WI38 (cell line): ENCODE data around the gene OR10A3.

Experiments
- H3K4me3 ChIP-seq: 2 replicates; pipeline ENCODE4 v1.5.1; 2011; ENCODE audit warnings: low read depth, mild to moderate bottlenecking, control low read depth, low read length
- TF ChIP-seq, protein P1 (sequence below): IDR thresholded peaks from 2 replicates; pipeline ENCODE4 v1.5.1; 2012; ENCODE audit warnings: low read depth, mild to moderate bottlenecking, control low read depth, low read length

Gene OR10A3

DNA sequence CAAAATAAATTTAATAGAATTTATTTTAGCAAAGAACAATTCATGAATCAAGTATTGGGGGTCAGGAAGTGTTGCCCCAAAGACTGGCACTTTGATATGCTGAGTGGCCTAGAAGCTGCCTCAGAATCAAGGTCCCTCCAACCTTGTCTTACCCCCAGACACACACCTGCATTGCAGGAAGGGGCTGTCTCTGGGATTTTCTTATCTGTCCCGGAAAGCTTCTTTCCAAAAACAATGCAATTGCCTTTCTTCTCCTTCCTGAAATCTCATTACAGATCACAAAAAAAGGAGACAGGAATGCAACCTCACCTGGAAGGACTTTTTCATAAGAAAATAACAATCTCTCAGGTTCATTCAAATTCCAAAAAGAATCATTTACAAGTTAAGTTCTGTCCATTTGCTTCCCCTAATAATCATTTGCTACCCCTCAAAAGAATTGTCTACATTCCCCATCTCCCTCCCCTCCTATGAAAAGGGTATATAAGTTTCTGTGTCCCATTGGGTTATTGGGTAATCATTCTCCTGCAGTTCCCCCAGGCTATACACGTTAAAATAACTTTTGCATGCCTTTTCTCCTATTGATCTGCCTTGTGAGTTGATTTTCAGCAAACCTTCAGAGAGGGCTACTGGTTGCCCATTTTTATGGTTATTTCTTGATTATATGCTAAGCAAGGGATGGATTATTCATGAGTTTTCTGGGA, 31.8 kb downstream of the OR10A3 start:
- TF ChIP-seq, protein P1, sequence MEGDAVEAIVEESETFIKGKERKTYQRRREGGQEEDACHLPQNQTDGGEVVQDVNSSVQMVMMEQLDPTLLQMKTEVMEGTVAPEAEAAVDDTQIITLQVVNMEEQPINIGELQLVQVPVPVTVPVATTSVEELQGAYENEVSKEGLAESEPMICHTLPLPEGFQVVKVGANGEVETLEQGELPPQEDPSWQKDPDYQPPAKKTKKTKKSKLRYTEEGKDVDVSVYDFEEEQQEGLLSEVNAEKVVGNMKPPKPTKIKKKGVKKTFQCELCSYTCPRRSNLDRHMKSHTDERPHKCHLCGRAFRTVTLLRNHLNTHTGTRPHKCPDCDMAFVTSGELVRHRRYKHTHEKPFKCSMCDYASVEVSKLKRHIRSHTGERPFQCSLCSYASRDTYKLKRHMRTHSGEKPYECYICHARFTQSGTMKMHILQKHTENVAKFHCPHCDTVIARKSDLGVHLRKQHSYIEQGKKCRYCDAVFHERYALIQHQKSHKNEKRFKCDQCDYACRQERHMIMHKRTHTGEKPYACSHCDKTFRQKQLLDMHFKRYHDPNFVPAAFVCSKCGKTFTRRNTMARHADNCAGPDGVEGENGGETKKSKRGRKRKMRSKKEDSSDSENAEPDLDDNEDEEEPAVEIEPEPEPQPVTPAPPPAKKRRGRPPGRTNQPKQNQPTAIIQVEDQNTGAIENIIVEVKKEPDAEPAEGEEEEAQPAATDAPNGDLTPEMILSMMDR, result no peak
- H3K4me3 ChIP-seq, result no peak overlapping the region

DNA sequence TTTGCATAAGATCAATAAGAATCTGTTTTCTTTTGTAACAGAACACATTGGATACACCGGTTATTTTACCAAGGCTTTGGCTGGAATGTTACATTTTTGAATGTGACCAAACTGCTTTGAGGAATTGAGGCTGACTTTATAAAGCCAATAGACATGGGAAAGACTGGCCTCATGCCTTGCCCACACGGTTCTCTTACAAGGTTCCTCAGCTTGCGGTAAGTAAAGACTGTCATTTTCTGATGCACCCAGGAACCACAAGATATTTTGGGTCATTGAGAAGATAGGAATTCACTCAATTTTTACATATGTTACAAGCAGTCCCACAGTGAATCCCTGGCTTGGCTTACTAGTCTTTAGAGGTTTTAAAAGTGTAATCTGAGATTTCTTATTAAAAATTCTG, 34.4 kb downstream of the OR10A3 start:
- H3K4me3 ChIP-seq, result no peak overlapping the region
- TF ChIP-seq, protein P1, result no peak

DNA sequence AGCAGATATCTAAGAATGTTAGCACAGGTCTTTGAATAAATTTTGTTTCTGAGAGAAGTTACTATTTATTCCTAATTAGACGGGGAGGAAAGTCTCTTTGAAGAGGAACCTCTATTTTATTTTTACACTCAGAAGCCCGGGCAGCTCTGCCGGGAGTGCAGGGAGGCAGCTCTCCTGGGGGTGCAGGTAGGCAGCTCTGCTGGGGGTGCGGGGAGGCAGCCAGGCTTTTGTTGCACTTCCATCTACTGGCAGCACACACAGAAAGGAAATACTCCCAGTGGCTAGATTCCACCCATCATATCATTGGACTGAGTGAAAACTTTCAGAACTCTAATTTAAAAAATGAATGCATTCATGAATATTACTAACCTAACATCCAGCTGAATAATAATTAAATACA, 35.0 kb downstream of the OR10A3 start:
- TF ChIP-seq, protein P1, result no peak

DNA sequence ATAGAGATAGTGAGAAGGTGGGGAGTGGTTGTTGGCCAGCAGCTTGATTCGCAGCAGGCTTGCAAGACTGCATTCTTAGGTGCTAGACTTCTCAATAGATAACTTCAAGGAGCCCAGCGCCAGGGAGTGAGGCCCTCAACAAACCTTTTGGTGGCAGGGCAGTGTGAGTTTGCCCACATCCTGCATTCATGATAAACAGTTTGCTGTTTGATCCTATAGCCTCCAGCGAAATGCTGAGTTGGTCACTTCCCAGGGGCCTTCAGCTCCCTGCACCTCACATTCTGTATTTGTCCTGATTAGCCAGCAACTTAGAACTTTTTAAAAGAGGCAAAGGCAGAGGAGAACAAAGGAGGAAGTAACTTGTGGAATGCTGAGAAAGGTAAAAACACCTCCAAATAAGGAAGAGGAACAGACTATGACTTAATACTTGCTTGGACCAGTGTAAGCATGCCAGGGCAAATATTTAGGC, 35.5 kb downstream of the OR10A3 start:
- TF ChIP-seq, protein P1, result no peak

More for the DNA sequence above, 35.0 kb downstream of the OR10A3 start:
- H3K4me3 ChIP-seq, result no peak overlapping the region

DNA sequence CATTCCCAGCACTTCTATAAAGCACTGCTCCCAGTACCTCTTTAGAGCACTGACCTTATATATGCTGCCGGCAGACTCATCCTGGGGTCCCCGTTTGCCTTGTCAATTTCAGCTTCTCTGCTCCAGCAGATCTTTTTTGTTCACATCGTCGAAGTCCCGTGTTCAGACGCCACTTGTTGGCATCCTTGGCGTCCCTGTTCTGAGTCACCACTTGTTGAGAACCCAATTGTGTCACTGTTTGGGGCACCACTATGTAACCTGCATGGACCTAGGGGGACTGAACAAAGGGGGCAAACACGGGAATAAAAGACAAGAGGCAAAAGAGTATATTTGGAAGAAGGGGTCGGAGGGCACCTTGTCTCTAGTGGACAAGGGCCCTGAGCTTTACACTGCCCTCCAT, 36.0 kb downstream of the OR10A3 start:
- TF ChIP-seq, protein P1, result no peak
- H3K4me3 ChIP-seq, result no peak overlapping the region

More for the DNA sequence above, 35.5 kb downstream of the OR10A3 start:
- H3K4me3 ChIP-seq, result no peak overlapping the region

DNA sequence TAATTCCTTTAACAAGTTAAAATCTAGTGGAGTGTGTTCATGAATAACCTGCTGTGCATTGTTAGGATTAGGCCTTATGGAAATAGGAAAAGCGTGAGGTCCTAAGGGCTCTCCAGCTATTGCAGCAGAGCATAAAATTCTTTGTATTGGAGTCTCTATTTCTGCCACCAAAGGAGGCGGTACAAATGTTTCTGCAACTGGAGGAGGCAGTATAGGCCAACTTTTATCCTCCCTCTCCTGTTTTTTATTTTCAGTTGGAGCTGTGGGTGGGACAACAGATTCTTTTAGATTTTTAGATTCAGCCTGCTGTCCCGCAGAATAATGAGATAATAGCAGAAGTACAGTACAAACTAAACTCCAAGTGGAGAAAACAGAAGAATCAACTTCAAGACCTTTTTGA, 36.6 kb downstream of the OR10A3 start:
- no peak overlapping the region for H3K4me3 ChIP-seq
- TF ChIP-seq, protein P1, result peak; percentile 24

DNA sequence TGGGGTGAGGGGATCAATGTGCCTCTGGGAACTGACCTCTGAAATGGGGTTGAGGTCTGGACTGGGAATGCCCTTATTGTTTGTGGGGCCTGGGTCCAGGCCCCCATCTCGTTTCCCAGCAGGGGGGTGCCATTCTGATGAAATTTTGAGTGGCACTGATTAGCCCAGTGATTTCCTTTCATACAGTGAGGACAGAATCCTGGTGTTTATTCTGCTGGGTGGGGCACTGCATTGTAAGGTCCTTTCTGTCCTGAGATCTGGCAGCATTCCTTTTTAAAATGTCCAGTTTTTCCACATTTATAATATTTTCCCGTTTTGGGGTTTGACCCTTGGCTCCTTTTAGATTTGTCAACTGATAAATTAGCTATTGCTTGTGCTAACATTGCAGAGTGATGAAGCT, 37.6 kb downstream of the OR10A3 start:
- TF ChIP-seq, protein P1, result no peak
- no peak overlapping the region for H3K4me3 ChIP-seq
